G401.6 (cell line): Measurements from ENCODE around the gene AMN1.
"Not testable (repeated sequence)": the region's sequence is repeated elsewhere in the genome, so short reads cannot be mapped to it uniquely, and the experiment has no call there.

Experiments used
- FAIRE-seq: peaks from 2 replicates; lab custom pipeline; 2012; peaks lifted over from hg19 to GRCh38; lab: Jason Lieb, UNC

The AMN1 gene

DNA sequence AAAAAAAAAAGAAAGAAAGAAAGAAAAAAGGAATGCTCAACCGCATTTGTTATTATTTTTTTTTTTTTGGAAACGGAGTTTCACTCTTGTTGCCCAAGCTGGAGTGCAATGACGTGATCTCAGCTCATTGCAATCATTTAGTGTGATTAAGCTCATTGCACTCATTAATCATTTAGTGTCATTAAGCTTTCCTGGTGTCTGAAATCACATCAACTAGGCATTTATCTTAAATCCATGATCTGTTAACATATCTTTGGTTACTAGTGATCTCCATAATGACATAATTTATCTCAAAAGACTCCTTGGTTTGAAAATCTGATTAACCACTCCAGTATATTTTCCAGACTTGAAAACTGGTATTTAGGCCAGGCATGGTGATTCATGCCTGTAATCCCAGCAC is 43.0 kb downstream of the AMN1 start:
- no peak for FAIRE-seq

DNA sequence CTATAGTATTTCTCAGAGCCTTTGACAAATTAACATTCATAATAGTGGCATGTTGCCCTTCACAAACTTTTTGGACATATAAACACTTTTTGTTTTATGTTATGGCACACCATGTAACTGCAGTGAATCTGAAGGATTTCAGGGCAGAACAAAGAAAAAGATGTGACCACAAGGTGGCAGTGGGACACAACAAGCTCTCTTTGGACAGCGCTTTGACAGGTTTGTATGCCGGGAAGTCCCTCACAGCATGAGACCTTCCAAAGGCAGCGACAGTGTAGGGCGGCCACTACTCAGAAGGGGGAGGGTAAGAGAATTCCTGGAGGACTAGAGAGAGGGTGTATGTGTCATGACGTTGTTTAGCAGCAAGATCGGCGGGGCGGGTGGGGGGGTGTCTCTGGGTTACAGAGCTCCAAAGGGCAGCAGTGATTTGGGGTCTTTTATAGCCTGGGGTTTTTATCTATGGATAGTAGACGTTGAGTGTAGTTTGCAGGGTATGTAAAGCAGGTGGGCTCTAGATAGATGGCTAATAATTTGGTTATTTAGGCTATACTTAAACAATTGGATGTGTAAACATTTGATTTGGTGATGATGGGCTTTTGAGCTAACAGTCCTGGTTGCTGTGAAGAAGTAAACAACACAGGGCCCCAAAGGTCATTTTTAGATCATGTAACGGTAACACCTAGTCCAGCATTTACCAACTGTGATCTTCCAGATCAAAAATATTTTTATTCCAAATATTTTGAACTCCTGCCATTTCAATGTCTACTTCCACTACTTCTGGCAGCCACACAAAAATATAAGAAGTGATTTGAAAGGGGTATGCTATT is 46.5 kb downstream of the AMN1 start:
- FAIRE-seq, result peak; percentile 76

DNA sequence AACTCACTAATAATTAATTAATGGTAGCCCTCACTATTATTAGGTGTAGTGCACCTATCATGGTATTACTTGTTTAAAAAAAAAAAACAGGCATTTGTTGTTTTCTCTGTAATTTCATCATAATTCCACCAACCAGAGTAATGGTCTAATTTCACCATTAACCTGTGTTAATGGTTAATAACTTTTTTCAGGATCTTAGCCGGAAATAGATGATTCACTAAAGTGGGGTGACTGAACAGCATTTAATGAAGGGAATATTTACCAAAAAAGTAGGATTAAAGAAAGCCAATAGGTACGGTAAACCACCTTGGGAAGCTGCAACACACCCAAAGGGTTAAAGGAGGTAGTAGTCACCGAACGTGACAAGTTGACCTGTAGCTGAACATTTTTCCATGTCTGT is 56.3 kb downstream of the AMN1 start:
- FAIRE-seq, result no peak

DNA sequence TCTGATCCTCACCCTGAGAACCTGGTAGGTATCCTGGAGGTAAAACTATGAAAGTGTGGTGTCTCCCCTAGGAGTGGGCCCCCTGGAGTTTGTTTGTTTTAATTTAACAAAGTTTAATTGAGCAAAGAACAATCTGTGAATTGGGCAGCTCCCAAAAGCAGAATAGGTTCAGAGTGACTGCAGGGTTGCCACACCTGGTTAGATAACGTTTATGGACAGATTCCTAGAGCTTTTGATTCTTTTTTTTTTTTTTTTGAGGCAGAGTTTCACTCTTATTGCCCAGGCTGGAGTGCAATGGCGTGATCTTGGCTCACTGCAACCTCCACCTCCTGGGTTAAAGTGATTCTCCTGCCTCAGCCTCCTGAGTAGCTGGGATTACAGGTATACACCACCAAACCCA is 59.2 kb downstream of the AMN1 start:
- not testable (repeated sequence) for FAIRE-seq

DNA sequence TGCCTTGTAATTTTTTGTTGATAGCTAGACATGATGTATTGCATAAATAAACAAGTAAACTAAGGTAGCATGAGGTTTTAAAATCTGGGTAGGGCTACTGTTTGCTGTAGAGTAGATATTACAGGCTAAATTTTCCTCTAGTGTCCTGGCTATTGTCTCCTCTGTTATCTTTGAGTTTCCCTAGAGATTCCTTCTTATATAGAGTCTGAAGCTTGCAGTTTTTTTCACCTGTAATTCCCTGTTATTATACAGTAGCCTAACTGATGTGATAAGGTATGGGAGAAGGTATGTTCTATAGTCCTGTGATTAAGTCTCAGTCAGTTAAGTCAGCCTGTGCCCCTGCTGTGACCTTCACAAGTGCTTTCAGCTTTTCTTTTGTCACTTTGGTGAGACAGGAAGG is 59.8 kb downstream of the AMN1 start:
- FAIRE-seq, result no peak

DNA sequence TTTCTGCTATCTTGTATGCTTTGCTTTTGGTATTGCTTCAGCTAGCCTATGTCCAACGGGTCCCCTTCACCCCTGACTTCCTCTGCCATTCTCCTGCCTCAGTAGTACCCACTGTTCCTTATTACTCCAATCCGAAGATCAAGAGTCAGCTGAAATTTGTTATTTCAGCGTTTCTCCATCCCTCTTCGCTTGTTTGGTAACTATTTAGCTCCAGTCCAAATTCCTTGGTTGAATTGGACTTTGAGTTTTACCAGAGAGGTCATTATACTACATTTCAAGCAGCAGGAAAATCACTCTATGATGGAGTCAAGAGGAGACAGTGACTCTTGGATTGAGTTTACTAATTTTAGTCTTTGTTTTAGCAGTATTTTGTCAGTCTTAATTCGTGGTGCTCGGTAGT is 64.8 kb downstream of the AMN1 start:
- no peak for FAIRE-seq

DNA sequence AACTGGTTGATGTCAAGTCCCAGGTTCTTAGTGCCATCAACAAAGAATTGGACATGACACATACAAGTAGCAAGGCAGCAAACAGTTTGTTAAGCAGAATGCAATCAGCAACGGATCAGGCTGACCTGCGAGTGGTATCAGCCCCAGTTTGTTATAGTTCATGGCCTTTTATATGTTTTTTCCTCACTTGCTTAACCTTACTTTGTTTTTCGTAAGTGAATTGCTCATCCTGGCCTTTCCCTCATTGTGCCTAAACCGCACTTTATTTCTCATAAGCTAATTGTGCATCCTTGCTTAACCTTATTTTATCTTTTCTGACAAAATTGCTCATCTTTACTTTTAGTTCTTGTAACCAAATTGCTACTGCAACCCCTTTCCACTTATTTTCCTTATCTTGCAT is 65.2 kb downstream of the AMN1 start:
- no peak for FAIRE-seq

DNA sequence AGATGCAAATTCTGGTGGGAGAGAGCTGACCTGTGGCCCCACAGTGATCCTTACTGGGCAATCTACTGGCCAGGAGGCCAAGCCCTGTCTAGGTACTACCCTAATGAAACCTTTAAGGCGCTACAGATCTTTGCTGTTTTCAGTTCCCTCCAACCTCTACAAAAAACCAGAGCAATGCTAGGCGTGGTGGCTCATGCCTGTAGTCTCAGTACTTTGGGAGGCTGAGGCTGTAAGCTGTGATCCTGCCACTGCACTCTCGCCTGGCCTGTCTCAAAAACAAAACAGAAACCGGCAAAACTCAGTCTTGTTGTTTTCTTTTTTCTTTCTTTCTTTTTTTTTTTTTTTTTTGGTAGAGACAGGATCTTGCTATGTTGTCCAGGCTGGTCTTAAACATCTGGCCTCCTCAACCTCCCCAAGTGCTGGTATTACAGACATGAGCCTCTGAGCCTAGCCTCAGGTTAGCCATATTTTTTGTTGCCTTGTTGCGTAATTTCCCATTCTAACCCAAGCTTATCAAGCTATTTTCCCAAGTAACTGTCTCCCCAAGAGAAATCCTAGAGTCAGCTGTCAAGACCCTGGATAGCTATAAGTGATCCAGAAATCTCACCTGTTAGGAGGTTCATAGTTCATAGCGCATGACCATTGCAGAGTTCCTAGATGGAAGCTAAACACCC is 66.5 kb downstream of the AMN1 start:
- no peak for FAIRE-seq

DNA sequence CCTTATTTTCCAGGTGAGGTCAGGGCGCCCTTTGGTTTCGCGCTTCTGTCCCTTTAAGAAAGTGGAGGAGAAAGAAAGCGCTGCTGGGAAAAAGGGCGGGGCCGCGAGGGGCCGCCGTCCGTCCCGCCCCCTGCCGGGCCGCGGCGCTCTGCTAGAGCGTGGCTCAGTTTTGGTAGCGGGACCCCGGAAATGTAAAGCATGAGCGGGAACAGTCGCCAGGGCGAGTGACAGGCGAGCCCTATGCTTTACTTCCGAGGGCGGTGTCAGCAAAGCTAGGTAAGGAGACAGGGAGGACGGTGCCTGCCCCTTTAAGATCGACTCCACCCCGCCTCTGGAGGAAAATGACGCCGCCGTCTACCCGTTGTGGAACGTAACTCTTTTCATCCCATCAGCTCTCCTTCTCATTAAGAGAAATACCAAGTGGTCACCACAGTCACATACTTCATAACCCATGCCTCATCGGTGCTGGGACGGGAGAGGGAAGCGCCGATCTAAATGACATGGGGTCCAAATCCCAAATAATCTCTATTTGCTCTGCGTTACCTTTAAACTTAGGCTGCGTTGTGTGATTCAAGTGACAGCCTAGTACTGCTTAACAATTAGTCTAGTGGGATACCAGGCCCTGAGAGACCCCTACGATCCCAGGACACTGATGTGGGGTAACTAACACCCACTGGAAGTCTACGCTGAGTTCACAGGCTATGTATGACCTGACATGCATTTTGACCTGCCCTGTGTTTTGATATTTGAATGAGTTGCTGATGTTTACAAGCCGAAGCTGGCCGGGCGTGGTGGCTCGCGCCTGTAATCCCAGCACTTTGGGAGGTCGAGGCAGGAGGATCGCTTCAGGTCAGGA is 69.5 kb downstream of the AMN1 start, which contains the start of gene ETFBKMT:
TSS of gene ETFBKMT (plus strand) at position 602 of the 856 bp plus-strand sequence. CDS start 2,266 bp downstream, outside the sequence.
- peak; percentile 91 for FAIRE-seq

DNA sequence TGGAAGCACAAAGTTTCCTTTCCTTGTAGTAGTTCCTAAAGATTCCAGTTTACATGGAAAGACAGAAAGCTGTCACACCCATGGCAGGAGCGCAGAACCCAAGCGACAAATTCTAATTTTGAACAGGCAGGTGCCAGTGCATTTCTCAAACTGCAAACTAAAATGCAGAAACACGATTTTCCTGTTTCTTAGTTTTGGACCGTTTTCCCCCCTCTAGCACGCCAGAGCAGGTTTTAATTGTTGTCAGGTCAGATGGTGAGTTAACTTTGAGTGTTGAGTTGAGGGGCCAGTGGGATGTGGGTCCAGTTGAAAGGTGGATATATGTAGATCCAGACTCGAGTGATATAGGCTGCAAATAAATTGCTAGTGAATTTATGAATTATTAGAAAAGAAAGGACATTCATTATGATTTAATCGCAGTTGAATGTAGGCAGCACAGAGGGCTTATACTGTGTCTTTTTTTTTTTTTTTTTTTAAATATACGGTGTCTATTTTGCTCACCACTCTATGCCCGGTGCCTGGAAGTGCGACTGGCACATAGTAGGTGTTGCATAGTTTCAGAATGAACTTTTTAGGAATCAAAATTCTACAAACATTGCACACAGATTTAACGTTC is 70.2 kb downstream of the AMN1 start:
- no peak for FAIRE-seq

DNA sequence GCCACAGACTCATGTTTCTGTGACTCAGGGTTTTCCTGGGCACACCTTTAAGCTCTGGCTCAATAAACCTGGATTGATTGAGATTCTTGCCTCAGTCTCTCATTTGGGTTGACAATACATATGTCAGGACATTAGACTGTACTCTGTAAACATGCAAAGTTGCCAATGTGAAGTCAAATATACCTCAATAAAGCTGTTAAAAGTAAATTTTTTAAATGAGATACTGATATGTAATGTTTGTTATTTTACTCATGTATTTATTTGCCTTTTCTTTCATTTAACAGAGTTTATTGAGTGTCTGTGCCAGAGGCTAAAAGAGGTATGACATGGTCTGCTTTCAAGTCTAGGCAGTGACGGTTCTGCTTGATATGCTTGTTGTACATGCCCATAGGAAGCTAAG is 73.0 kb downstream of the AMN1 start:
- no peak for FAIRE-seq

DNA sequence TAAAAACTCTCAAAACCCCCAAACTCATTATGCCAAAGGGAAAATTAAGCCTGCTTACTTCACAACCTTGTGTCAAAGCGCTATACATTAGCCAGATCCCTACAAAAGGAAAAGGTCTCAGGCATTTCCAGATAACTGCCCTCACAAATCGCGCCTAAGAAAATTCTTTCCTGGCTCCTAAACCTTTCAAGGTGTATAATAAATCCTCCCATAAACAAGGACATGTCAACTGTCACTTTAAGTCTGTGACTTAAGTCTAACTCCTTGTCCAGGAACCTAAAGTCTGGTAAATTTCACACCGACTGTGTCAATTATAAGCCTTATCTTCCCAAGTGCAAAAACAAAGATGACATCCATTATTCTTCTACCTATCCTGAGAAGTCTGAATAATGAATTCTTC is 73.6 kb downstream of the AMN1 start:
- no peak for FAIRE-seq

DNA sequence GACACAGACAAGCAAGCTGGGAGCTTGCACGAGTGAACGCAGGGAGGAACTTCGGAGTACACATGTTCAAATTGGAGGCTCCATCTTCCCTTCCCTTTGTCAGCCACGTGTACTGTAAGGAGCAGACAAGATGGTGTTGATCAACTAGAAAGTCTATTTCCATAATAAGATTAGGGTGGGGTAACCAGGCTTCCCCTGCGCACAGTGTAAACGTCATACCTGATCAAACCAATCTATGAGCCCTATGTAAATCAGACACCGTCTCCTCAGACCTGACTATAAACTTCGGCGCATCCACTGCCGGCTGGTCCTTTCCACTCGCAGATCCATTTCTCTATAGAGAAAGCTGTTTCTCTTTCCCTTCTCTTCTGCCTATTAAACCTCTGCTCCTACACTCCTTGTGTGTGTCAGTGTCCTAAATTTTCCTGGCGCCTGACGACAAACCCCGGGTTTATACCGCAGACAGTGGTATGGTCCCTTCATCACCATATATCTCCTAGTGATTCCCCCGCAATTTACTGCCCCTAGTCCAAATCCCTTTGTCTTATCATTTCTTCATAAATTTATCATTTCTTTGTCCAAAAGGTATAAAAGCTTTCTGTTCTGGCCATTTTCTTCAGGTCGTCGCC is 76.8 kb downstream of the AMN1 start:
- no peak for FAIRE-seq

DNA sequence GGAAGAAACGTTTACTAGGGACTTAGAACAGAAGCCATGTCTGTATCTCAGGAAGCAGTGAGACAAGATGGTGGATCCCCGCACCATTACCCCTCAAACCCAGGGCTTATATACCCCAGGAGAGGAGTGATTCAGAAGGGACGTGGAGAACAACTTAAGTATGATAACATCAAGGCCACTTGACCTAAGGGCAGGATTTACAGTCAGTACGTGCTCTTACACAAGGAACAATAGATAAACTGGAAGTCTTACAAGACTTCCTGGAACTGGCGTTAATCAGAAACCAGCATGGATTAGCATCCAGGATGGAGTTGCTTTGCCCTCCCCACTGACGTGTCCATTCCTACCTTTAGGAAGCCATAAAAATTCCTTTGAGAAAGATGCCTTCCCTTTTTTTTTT is 77.9 kb downstream of the AMN1 start:
- no peak for FAIRE-seq

DNA sequence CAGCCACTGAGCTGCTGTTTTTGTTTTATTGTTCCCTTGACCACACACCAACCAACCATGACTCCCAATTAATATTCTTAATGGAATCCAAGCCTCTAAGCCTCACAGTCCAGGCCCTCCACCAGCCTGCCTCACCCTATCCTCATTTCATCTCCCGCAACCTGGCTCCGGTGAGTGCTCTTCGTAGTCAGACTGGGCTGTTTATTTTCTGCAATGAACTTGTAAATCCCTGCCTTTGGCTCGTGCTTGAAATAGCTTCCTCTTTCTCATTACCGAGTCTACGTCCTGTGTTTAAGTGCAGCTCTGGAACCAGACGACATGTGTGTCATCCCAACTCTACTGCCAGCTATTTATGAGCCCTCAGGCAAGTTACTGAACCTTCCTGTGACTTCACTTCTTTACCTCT is 81.7 kb downstream of the AMN1 start:
- no peak for FAIRE-seq

DNA sequence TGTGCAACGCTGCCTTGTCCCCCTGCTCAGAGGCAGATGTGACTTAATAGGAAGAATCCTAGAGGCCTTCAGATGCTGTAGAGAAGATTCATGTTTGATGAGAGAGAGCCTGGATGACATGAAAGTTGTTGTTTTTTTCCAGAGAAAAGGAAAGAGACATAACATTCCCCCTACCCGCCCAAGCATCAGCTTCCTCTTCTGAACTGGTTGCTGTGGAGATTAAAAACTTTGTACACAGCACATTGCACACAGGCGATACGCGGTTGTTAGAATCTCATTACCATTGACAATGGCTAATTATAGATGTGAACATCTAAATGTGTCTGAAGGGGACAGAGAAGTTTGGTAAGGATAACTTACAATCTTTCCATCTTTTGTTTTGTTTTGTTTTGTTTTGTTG is 82.9 kb downstream of the AMN1 start:
- no peak for FAIRE-seq

DNA sequence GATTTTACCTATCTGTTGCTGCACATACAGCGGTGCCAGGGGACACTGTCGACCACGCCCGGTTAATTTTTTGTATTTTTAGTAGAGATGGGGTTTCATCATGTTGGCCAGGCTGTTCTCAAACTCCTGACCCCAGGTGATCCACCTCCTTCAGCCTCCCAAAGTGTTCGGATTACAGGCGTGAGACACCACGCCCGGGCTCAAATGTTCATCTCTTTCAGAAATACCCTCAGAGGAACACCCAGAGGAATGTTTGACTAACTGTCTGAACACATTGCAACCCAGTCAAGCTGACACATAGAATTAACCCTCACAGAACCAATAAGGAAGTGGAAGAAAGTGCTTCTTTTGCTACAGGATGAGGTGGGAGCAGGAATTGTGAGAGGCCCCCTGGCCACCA is 84.3 kb downstream of the AMN1 start:
- no peak for FAIRE-seq

DNA sequence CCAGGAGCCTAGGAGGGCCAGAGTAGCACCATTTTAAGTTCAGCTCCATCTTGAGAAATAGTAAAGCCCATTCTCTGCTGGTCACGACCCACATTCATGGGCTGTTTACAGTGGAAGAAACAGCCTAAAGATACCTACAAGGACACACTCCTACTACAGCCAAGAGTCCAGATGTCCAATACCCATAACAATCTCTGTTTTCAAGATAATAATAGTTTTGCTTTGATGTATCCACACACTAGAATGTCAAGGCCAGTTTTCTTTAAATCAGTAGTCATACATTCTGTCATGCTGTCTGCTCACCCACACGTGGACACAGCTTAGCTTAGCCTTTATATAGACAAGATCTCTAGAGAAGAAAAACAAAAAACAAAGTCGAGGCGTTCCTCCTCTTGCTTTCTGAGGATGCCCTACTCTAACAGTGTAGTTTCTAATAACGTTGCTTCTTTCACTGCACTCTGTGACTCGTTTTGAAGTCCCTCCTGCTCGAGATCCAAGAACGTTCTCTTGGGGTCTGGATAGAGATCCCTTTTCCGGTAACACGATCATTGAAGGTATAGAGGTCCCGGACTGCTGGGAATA is 87.2 kb downstream of the AMN1 start:
- FAIRE-seq, result no peak

DNA sequence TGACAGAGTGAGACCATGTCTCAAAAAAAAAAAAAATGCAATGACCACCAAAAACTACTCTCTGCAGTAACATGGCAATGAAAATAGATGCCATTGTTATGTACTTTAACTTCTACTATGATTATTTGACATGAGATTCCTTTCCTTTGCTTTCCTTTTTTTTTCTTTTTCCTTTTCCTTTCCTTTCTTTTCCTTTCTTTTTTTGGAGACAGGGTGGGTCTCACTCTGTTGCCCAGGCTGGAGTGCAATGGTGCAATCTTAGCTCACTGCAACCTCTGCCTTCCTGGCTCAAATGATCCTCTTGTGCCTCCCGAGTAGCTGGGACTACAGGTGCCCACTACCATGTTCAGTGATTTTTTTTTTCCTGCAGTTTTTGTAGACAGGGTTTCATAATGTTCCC is 94.2 kb downstream of the AMN1 start:
- no peak for FAIRE-seq

DNA sequence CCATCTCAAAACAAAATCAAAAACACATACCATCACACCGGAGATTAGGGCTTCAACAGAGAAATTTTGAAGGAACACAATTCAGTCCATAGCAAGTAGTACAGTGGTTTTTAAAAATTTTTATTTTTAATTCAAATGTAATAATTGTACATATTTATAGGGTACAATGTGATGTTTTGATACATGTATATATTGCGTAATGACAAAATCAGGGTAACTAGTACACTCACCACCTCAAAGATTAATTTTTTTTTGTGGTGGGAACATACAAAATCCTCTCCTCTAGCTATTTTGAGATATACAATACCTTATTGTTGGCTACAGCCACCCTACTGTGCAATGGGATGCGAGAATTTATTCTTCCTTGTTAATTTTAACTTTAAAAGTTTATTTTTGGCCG is 95.4 kb downstream of the AMN1 start:
- FAIRE-seq, result no peak

DNA sequence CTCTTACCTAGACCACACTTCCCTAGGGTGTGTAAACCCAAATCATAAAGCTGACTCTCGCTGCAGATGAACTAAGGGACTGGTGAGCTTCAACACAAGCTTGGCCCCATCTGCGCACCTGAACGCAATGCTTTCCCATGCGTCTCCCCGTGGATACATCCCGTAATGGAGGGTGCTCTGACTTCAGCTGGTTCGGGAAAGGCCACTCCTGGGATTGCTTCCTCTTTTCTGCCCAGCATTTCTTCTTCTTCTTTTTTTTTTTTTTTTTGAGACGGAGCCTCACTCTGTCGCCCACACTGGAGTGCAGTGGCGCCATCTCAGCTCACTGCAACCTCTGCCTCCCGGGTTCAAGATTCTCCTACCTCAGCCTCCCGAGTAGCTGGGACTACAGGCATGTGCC is 97.0 kb downstream of the AMN1 start:
- no peak for FAIRE-seq
